Measurements from ENCODE around the gene MSANTD2. TPM values are rescaled to one million over a fixed set of nuclear protein-coding genes. Genes with fewer than 3 reads are reported as not detected.
A peak's percentile ranks its signal among the peaks of the same experiment; 100 is the strongest.

The MSANTD2 gene
- total and polyA plus RNA-seq, 9 of the 15 experiments (the other 6 are each of a cell fraction or from before 2014, with no cell fraction given) = 1.3 to 9.9 (median 5.3) TPM

GRCh38 chr11:124762105-124762623 lies 38.0 kb downstream of the MSANTD2 start, which contains the start of gene ESAM (continued):
- 0 out of 2 replicates have a peak, but pooled peaks have one; percentile 45 for TF ChIP-seq HMGXB4 (CRISPR knock-in tag; IDR thresholded peaks at IDR 0.05)
- no peak for TF ChIP-seq TSC22D4 (tag; IDR thresholded peaks at IDR 0.05)
- TF ChIP-seq PHF8 (IDR thresholded peaks at IDR 0.05; ENCODE audit: borderline replicate concordance, low read length) = peak; percentile 18; the same call in 1 of the 2 replicates
- TF ChIP-seq HNRNPUL1 (IDR thresholded peaks at IDR 0.05; ENCODE audit: low read length) = no peak
- peak in 1 of 2 experiments; percentile 18; a peak in 1 of 4 replicates for TF ChIP-seq TEAD1 (CRISPR knock-in tag; IDR thresholded peaks at IDR 0.05)
- TF ChIP-seq HNRNPLL (IDR thresholded peaks at IDR 0.05; ENCODE audit: low read depth, low read length, poor library complexity, severe bottlenecking) = peak; percentile 37
- TF ChIP-seq MAZ (CRISPR knock-in tag; conservative IDR thresholded peaks at IDR 0.05 in 1 of 2, IDR thresholded peaks at IDR 0.05 in 1 of 2) = peak in 1 of 2 experiments; percentile 61; a peak in 2 of 4 replicates
- no peak for TF ChIP-seq DLX4 (CRISPR knock-in tag; IDR thresholded peaks at IDR 0.05)
- no peak for TF ChIP-seq ZNF780A (CRISPR knock-in tag; IDR thresholded peaks at IDR 0.05)
- TF ChIP-seq POLR2AphosphoS5 (IDR thresholded peaks at IDR 0.05; ENCODE audit: control insufficient read depth, insufficient read depth, low read depth, low read length) = no peak
- peak in 2 of 3 experiments; percentile 16 to 21; a peak in 2 of 6 replicates for TF ChIP-seq CTCF (IDR thresholded peaks at IDR 0.05 in 2 of 3, conservative IDR thresholded peaks at IDR 0.05 in 1 of 3; ENCODE audit: insufficient read depth in 2 of 3, low read depth in 1 of 3, low read length in 3 of 3)
- TF ChIP-seq MAX (CRISPR knock-in tag; IDR thresholded peaks at IDR 0.05) = peak; percentile 35; the same call in 1 of the 2 replicates
- TF ChIP-seq KLF13 (tag; IDR thresholded peaks at IDR 0.05; ENCODE audit: borderline replicate concordance, low read depth) = no peak
- no peak for TF ChIP-seq KAT7 (CRISPR knock-in tag; IDR thresholded peaks at IDR 0.05; ENCODE audit: borderline replicate concordance)
- TF ChIP-seq ARID2 (IDR thresholded peaks at IDR 0.05) = no peak
- TF ChIP-seq PRDM10 (IDR thresholded peaks at IDR 0.05; ENCODE audit: partially characterized antibody) = peak; percentile 75
- TF ChIP-seq USF1 (CRISPR knock-in tag; IDR thresholded peaks at IDR 0.05) = no peak
